ENCODE data around the gene ANGPTL1.

DNA sequence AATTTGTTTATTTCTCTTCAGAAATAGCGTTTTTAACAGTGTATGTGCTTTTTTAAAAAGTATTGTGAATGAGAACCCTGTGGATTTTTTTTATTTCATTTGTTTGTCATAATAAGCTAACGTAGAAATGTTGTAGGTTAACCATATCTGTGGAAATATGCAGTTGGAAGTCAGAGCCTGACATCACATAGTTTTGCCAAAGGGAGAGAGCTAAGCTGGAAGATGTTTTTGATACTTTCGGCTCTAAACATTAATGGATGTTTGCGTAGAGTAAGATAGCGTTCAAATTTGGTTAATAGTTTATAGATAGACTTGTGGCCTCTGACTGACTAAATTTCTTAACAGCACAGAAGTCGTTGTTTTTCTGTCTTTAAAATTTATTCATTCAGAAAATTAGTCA is 47.4 kb upstream of the ANGPTL1 start:
- TF ChIP-seq, protein P1, sequence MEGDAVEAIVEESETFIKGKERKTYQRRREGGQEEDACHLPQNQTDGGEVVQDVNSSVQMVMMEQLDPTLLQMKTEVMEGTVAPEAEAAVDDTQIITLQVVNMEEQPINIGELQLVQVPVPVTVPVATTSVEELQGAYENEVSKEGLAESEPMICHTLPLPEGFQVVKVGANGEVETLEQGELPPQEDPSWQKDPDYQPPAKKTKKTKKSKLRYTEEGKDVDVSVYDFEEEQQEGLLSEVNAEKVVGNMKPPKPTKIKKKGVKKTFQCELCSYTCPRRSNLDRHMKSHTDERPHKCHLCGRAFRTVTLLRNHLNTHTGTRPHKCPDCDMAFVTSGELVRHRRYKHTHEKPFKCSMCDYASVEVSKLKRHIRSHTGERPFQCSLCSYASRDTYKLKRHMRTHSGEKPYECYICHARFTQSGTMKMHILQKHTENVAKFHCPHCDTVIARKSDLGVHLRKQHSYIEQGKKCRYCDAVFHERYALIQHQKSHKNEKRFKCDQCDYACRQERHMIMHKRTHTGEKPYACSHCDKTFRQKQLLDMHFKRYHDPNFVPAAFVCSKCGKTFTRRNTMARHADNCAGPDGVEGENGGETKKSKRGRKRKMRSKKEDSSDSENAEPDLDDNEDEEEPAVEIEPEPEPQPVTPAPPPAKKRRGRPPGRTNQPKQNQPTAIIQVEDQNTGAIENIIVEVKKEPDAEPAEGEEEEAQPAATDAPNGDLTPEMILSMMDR (IDR thresholded peaks at IDR 0.05), result no peak
- no peak for TF ChIP-seq EZH2 (IDR thresholded peaks at IDR 0.05)

Data from neural progenitor cell (in vitro differentiated cells).